ENCODE results near the gene ZNRF4.
A peak's percentile ranks its signal among the peaks of the same experiment; 100 is the strongest.
"Not testable (repeated sequence)": the region's sequence is repeated elsewhere in the genome, so short reads cannot be mapped to it uniquely, and the experiment has no call there.

ZNRF4 gene

DNA sequence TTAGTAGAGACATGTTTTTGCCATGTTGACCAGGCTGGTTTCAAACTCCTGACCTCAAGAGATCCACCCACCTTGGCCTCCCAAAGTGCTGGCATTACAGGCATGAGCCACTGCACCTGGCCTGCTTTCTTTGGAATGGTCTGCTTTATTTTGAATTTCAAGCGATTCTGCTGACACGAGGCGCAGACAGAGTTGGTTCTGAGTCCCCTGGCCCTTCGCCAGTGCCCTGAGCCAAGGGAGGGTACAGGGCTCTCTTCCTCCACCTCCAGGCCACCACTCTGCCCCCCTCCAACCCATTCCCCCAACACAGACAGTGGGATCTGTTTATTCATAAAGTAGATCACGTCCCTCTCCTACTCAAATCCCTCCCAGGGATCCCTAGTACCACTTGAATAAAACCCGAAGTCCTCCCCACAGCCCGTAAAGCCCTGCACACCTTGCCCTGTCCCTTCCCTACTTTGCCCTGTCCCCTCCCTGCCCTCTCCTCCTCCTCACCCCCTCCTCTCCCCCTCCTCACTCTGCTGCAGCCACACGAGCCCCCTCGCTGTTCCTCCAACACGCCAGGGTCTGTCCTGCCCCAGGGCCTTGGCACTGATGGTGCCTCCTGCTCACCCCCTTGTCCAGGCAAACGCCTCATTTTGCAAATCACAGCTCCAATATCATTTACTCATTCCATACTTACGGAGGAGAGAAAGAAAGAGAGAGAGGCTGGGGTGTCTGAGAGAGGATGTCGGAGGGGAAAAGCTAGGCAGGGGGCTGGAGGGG lies 22.4 kb downstream of the ZNRF4 start:
- DNase-seq = no peak

DNA sequence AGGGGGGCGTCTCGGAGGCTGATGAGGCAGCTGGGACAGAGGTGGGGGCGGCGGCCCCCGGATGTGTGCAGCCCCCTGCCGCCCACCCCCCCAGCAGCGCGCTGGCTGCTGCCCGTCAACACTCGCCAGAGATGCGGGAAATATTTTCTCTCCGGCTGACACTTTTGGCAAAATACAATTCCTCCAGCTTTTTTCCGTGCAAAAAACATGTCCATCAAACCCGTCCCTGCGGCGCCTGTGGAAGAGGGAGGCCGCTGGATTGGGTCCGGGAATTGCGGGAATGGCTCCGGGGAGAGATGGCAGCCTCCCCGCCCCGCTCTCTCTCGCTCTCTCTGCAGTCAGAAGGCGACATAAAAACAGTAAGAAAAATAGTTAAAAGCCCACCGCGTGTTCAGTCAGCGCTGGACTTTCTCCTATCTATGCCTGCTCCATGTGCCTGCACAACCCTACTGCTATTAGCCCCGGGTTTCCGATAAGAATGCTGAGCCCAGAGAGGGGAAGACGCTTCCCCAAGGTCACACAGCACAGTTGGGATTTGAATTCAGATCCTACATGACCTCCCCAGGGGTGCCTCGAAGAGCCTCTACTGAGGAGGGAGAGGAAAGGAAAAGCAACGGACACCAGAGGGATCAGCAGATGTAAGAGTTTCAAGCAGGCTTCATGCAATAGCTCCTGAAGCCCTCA lies 23.2 kb downstream of the ZNRF4 start:
- DNase-seq = no peak

- DNase-seq = no peak
These were observed 23.8 kb downstream of the ZNRF4 start for GRCh38 chr19:5478925-5479588.

DNA sequence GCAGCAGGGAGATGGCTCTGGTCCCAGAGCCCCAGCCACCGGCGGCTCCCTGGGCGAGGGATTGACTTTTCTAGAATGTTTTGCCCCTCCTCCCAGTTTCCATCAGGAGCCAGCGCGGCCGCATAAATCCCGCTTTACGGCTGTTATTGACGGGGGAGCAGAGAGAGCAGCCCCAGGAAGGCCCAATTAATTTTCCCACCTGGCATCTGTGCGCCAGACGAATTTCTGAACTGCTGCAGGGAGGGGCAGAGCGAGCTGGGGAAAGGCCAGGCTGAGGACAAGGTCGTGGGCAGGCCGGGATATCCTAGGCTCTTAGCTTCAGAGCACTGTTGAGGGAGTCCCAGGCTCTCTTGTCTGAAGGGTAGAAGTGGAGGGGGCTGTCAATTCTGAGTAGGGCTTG lies 24.7 kb downstream of the ZNRF4 start:
- DNase-seq = no peak

DNA sequence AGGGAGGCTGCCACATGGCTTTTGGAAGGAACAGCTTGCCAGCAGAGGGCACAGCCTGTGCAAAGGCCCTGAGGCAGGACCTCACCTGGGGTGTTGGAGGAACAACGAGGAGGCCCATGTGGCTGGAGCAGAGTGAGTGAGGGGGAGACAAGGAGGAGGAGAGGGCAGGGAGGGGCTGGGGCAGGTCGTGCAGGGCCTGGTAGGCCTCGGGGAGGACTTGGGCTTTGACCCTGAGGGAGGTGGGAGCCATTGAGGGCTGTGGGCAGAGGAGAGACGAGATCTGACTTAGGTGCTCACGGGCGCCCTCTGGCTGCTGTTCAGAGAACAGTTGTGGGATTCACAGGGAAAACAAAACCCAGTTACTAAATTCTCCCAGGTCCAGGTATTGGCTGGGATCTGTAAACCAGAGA lies 25.2 kb downstream of the ZNRF4 start:
- peak; percentile 9 to 31 for DNase-seq

DNA sequence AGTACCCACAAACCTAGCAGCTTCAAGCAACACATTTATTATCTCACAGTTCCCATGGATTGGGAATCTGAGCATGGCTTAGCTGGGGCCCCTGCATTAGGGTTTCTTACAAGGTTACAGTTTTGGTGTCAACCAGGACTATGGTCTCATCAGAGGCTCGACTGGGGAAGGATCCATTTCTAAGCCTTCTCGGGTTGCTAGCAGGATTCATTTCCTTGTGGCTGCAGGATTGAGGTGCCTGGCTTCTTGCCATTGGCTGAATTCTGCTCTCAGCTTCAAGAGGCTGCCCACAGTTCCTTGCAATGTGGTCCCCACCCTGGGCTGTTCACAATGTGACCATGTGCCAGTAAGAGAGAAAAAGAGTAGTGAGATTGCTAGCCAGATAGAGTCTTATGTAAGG lies 26.7 kb downstream of the ZNRF4 start:
- DNase-seq = no peak

DNA sequence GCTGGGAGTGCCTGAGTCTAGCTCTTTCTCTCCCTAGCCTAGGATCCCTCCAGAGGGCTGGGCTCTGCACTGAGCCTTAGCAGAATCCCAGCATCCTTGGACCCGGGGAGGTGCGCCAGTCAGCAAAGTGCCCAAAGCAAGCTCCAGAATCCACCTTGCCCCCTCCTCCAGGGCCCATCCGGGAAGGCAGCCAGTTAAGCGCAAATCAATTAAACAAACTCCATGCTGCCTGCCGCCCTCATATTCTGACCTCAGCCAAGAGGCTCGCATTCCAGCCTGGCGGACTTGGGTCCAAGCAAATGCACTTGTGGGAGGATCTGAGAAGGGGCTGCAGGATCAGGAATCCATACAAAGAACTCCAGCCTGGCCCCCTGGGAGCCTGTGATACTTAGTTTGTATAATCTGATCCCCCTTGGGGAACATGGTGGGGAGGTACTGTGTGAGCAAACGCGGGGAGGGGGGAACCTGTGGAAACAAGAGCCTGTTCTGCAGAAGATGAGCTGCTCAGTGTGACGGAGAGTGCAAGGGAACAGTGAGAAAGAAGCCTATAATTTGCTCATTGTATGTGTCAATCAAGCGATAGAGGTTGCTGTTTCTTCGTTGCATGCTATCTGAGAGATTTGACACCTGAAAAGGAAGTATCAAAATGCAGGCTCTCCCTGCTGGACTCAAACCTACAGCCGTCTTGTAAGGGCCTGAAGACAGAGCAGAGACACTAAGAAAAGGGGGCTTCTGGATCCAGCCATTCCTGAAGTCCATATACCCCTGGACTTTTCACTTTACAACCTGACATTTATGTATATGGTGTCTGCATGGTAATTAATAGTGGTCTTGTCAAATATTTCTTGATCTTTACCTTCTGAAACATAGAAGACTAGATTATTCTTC lies 29.4 kb downstream of the ZNRF4 start:
- DNase-seq = no peak

DNA sequence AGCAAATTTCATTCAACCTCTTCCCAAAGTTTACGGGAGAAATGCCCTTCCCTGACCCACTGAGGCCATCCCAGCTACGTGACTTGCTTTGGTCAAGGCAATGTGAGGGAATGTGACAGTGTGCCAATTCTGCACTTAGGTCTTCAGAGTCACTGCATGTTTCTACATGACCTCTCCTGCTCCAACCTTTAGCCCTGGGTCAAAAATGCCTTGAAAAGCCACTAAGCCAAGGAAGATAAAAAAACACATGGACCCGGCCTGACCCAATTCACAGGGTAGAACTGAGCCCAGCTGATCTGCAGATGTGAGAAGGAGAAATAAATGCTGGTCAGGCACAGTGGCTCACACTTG lies 30.0 kb downstream of the ZNRF4 start:
- DNase-seq = no peak

DNA sequence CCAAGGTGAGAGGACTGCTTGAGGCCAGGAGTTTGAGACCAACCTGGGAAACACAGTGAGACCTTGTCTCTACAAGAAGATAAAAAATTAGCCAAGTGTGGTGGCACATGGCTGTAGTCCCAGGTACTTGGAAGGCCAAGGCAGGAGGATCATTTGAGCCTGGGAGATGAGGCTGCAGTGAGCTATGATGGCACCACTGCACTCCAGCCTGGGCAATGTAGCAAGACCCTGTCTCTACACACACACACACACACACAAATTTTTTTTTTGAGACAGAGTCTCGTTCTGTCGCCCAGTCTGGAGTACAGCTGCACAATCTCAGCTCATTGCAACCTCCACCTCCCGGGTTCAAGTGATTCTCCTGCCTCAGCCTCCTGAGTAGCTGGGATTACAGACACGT lies 30.4 kb downstream of the ZNRF4 start:
- DNase-seq = not testable (repeated sequence)

- no peak for DNase-seq
These were observed 32.0 kb downstream of the ZNRF4 start for GRCh38 chr19:5487222-5487621.

DNA sequence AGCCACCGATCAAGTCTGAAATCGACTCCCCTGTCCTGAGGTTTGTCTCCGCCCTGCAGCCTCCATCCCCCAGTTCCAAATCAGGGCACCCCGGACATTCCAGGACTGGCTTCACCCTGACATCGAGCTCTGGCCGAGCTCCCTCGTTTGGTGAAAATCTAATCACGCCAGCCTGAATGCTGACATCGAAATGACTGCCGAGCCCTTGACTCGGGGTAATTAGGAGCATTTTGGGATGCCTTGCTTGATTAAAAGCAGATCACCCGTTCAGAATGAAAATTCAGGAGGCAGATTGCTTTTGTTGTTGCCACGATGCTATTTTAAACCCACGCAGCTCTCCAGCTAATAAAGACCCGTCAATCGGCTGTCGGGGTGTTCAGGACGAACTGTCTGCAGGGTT lies 34.3 kb downstream of the ZNRF4 start:
- DNase-seq = no peak

DNA sequence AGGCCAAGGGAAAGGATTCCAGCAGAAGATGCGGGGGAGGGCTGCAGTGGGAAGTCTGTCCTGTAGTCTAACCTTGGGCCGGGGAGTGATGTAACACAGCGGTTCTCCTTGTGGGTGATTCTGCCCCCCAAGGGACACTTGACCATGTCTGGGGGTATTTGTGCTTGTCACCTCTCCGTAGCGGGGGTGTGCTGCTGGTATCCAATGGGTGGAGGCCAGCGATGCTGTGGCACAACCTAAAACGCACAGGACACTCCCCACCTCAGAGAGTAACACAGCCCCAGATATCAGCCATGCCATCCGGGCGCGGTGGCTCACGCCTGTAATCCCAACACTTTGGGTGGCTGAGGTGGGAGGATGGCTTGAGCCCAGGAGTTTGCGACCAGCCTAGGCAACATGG lies 36.3 kb downstream of the ZNRF4 start:
- DNase-seq = no peak

DNA sequence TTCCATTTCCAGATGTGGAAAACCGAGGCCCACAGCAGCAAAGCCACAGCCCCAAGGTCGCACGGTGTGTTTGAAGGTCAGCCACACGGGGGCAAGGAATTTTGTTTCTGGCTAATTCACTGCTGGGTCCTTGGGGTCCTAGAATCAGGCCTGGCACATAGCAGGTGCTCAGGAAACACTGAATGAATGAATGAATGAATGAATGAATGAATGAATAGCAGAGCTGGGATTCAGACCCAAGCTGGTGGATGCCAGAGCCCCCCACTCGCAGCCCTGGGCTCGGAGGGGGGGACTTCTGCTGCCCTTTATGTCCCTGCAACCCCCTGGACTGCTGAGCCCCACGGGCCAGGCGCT lies 37.0 kb downstream of the ZNRF4 start:
- no peak for DNase-seq

- DNase-seq = no peak
These were observed 37.6 kb downstream of the ZNRF4 start for GRCh38 chr19:5492635-5493409.

- DNase-seq = no peak
These were observed 39.6 kb downstream of the ZNRF4 start for GRCh38 chr19:5494773-5495172.

- DNase-seq = no peak
These were observed 40.6 kb downstream of the ZNRF4 start for GRCh38 chr19:5495792-5496191.

GRCh38 chr19:5497297-5497696 lies 42.1 kb downstream of the ZNRF4 start:
- DNase-seq = no peak

GRCh38 chr19:5498830-5499550 lies 43.8 kb downstream of the ZNRF4 start:
- DNase-seq = no peak

GRCh38 chr19:5501907-5502306 lies 46.7 kb downstream of the ZNRF4 start:
- DNase-seq = no peak

GRCh38 chr19:5503598-5503997 lies 48.4 kb downstream of the ZNRF4 start:
- no peak for DNase-seq

DNA sequence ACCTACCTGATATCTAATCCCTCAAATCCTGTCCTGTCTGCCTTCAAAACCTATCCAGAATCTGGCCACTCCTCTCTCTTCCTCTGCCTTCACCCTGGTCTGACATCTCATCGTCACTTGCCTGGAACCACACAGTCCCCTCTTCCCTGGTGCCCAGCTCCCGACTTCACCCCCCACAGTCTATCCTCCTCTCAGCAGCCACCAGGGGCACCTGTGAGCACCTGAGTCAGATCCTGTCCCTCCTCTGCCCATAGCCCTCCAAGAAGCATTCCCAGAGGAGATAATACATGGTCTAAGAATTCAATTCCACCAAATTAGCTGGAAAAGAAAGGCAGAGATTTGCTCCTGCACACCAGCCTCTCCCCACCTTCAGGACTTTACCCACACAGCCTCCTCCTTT lies 48.9 kb downstream of the ZNRF4 start:
- DNase-seq = no peak

All from stimulated activated CD4-positive, alpha-beta T cell treated with anti-CD3 and anti-CD28 coated beads, Interleukin-4, amount 100 ng/mL, for 4 hours (primary cell).